B cell (primary cell): Measurements from ENCODE around the gene AASS. TPM values are rescaled to one million over a fixed set of nuclear protein-coding genes. Genes with fewer than 3 reads are reported as not detected.

Experiments used
- ATAC-seq: fragments of 200-7000 bp; cut with Tn5 transposase; one replicate; pipeline ENCODE4 v1.10.0; 2021; ENCODE audit warnings: low read depth, mild to moderate bottlenecking, moderate number of reproducible peaks, moderate library complexity
- CTCF ChIA-PET: fragments of 350-600 bp; sonication (Branson Sonifier 250); formaldehyde crosslinking; loops from one replicate; lab custom pipeline; 2021; ENCODE audit warnings: antibody characterized with exemption, inconsistent platforms; lab: Charles Lee
- POLR2A ChIA-PET: fragments of 350-600 bp; sonication (Branson Sonifier 250); formaldehyde crosslinking; loops from one replicate; lab custom pipeline; 2021; ENCODE audit warnings: antibody characterized with exemption; lab: Charles Lee
- DNase-seq: peaks from one replicate; pipeline ENCODE4 v3.0.0; 2013
- H2AFZ ChIP-seq: 2 replicates; pipeline ENCODE4 v1.6.1; 2012; ENCODE audit warnings: mild to moderate bottlenecking, low read depth, low read length; ENCODE audit not compliant: insufficient read depth, poor library complexity, severe bottlenecking
- H3K27ac ChIP-seq, 2 donors: 1 replicate in 1 of 2; 2 replicates in 1 of 2; pipeline ENCODE4 v1.5.1; 2012 to 2013; ENCODE audit warnings: low read length in 2 of 2, mild to moderate bottlenecking in 2 of 2, moderate library complexity in 1 of 2
- H3K27me3 ChIP-seq, 4 experiments: fragments of 200-600 bp in 1 of 4; sonication (generic) in 1 of 4; replicated peaks in 1 of 4; 1 replicate in 2 of 4; 2 replicates in 2 of 4; pipeline versions ENCODE4 v1.6.1 to v1.7.0; 2013 to 2016; ENCODE audit warnings: low read length in 3 of 4, mild to moderate bottlenecking in 2 of 4, mixed read lengths in 1 of 4, moderate library complexity in 1 of 4; ENCODE audit not compliant: insufficient read depth in 4 of 4, control insufficient read depth in 3 of 4; ENCODE audit errors: control extremely low read depth in 1 of 4
- H3K36me3 ChIP-seq, 2 experiments: replicated peaks in 1 of 2; 1 replicate in 1 of 2; 2 replicates in 1 of 2; pipeline versions ENCODE4 v1.6.1 to v1.7.1; 2013; ENCODE audit warnings: low read length in 1 of 2; ENCODE audit not compliant: insufficient read depth in 2 of 2, control insufficient read depth in 1 of 2; ENCODE audit errors: control extremely low read depth in 1 of 2, extremely low read depth in 1 of 2
- H3K4me1 ChIP-seq, 2 donors: fragments of 200-600 bp in 1 of 2; sonication (generic) in 1 of 2; 1 replicate in 1 of 2; 2 replicates in 1 of 2; pipeline versions ENCODE4 v1.5.1 to v1.6.1; 2013 to 2017; ENCODE audit warnings: low read length in 2 of 2; ENCODE audit not compliant: control insufficient read depth in 2 of 2, insufficient read depth in 2 of 2
- H3K4me2 ChIP-seq: replicated peaks from 2 replicates; pipeline ENCODE3; 2012; ENCODE audit warnings: mild to moderate bottlenecking, low read depth, low read length; ENCODE audit not compliant: poor library complexity, severe bottlenecking
- H3K4me3 ChIP-seq, 5 experiments: fragments of 200-600 bp in 1 of 5; sonication (generic) in 1 of 5; 1 replicate in 3 of 5; 2 replicates in 2 of 5; pipeline versions ENCODE4 v1.5.1 to v1.7.0; 2011 to 2016; ENCODE audit warnings: low read length in 4 of 5, mild to moderate bottlenecking in 4 of 5, low read depth in 2 of 5, control low read depth in 1 of 5, moderate library complexity in 1 of 5; ENCODE audit not compliant: insufficient read depth in 1 of 5; ENCODE audit errors: control extremely low read depth in 1 of 5, extremely low read depth in 1 of 5
- H3K79me2 ChIP-seq: fragments of 200-600 bp; sonication (generic); one replicate; pipeline ENCODE4 v1.6.0; 2016; ENCODE audit warnings: low read length; ENCODE audit not compliant: control insufficient read depth, insufficient read depth
- H3K9ac ChIP-seq: fragments of 200-600 bp; sonication (generic); 2 replicates; pipeline ENCODE4 v1.6.1; 2017; ENCODE audit warnings: mild to moderate bottlenecking, low read length, moderate library complexity
- H3K9me3 ChIP-seq, 3 donors: one replicate each; pipeline versions ENCODE4 v1.6.1 to v1.7.1; 2013; ENCODE audit warnings: low read length in 2 of 3; ENCODE audit not compliant: control insufficient read depth in 2 of 3, insufficient read depth in 1 of 3; ENCODE audit errors: control extremely low read depth in 1 of 3
- H4K20me1 ChIP-seq: 2 replicates; pipeline ENCODE4 v1.6.0; 2012; ENCODE audit warnings: mild to moderate bottlenecking, low read length; ENCODE audit not compliant: insufficient read depth, control insufficient read depth, poor library complexity, severe bottlenecking
- H3K27ac Mint-ChIP-seq: one replicate; pipeline ENCODE4 v1.8.0; 2021; ENCODE audit warnings: mixed read lengths
- H3K27me3 Mint-ChIP-seq: one replicate; pipeline ENCODE4 v1.8.0; 2021; ENCODE audit warnings: mixed read lengths
- H3K4me1 Mint-ChIP-seq: one replicate; pipeline ENCODE4 v1.8.0; 2021; ENCODE audit warnings: mixed read lengths
- H3K4me3 Mint-ChIP-seq: one replicate; pipeline ENCODE4 v1.8.0; 2021; ENCODE audit warnings: mixed read lengths
- H3K9me3 Mint-ChIP-seq: one replicate; pipeline ENCODE4 v1.8.0; 2022; ENCODE audit warnings: mixed read lengths; ENCODE audit not compliant: insufficient read depth
- CTCF ChIP-seq: fragments of 200-600 bp; IDR thresholded peaks from one replicate; pipeline ENCODE4 v1.8.0; 2022; ENCODE audit warnings: antibody characterized with exemption, mild to moderate bottlenecking
- EZH2 ChIP-seq: IDR thresholded peaks from 2 replicates; pipeline ENCODE4 v1.6.1; 2012; ENCODE audit warnings: borderline replicate concordance, low read depth, mild to moderate bottlenecking, moderate library complexity, low read length; ENCODE audit not compliant: insufficient read depth, poor library complexity, severe bottlenecking
- WGBS: methylation state at CpG from one replicate; pipeline ENCODE4 v1.1.5; 2013; ENCODE audit warnings: missing lambda C conversion rate; ENCODE audit not compliant: insufficient coverage; 5-methylcytosine and 5-hydroxymethylcytosine counted together
- intact Hi-C: fragments of 100-400 bp; cut with micrococcal nuclease; formaldehyde crosslinking; loops from one replicate; pipeline ENCODE4 v1.10.0; 2022
- polyA plus RNA-seq: library from polyadenylated mRNA; depleted of rRNA; stranded (reverse); fragments of >200 nt; gene quantifications from 2 replicates; pipeline ENCODE4 v1.2.3, GENCODE V29; 2012
- total RNA-seq, 2 donors: library from RNA; stranded (reverse); fragments of 120-200 nt in 1 of 2; gene quantifications; 1 replicate in 1 of 2; 2 replicates in 1 of 2; pipeline versions ENCODE4 v1.2.3 to v1.2.4, GENCODE V29; 2013 to 2022

AASS gene
- total and polyA plus RNA-seq, 2 donors (not counting 1 experiment from before 2014, with no cell fraction given) = 2.1 to 10.6 TPM

DNA sequence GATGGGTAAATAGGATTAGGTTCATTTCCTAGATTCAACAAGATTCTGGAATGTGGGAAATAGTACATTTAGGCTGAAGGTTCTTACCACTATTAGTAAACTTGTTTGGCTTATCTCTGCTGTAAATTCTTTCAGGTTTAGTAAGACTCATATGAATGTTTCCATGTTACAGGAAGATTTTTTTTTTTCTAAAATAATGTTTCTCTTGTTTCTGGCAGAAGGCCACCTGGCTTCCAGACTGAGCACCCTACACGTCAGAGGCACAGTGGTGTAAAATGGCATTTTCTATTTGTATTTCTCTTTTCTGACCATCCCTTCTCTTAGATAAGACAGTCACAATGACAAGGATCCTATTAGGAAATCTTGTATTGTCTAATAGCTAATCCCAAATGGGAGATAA lies 22.7 kb upstream of the AASS start:
- H3K27me3 ChIP-seq = no peaks in the 10 kb centered on the region
- Mint-ChIP-seq H3K27ac (no peak overlapping the region), H3K27me3 (peaks cover 4% of the 10 kb centered on the region), H3K4me1 (no peaks in the 10 kb centered on the region), H3K9me3 (no peaks in the 10 kb centered on the region), H3K4me3 (no peak overlapping the region)
- no peak for TF ChIP-seq CTCF
- TF ChIP-seq EZH2 = no peak
- ATAC-seq (no peak), DNase-seq (no peak)
- POLR2A ChIA-PET = no interaction called here
- no peak overlapping the region for H2AFZ ChIP-seq
- no peaks in the 10 kb centered on the region for H3K36me3 ChIP-seq
- H4K20me1 ChIP-seq = no peaks in the 10 kb centered on the region
- whole genome bisulfite sequencing = no CpG with 5 or more reads among the region's 1 CpG
- H3K9ac ChIP-seq = no peak overlapping the region
- H3K9me3 ChIP-seq = no peaks in the 10 kb centered on the region
- H3K4me3 ChIP-seq = no peak overlapping the region
- no peaks in the 10 kb centered on the region for H3K79me2 ChIP-seq
- no peak overlapping the region for H3K27ac ChIP-seq
- H3K4me2 ChIP-seq = no peak overlapping the region
- no peaks in the 10 kb centered on the region for H3K4me1 ChIP-seq
- intact Hi-C loops = no loop called here
- CTCF ChIA-PET = no interaction called here

- intact Hi-C loops = no loop called here
- Mint-ChIP-seq H3K4me3 (no peak overlapping the region), H3K9me3 (no peaks in the 10 kb centered on the region), H3K27me3 (peaks cover 4% of the 10 kb centered on the region), H3K4me1 (no peaks in the 10 kb centered on the region), H3K27ac (no peak overlapping the region)
- no peaks in the 10 kb centered on the region for H3K36me3 ChIP-seq
- no peaks in the 10 kb centered on the region for H3K27me3 ChIP-seq
- H3K4me3 ChIP-seq = no peak overlapping the region
- 100% methylated on average over 2 of the region's 3 CpGs for WGBS
- no peak for ATAC-seq
- no peak overlapping the region for H3K27ac ChIP-seq
- CTCF ChIA-PET = interaction anchor here (0.6 kb wide), 1 partner anchor 1294 kb away, joined by 3 read pairs; no protein-coding TSS in a partner anchor
- TF ChIP-seq EZH2 (no peak), CTCF (no peak)
- no peak overlapping the region for H3K9ac ChIP-seq
- H3K4me2 ChIP-seq = no peak overlapping the region
- no peak for DNase-seq
- POLR2A ChIA-PET = no interaction called here
- H3K9me3 ChIP-seq = no peaks in the 10 kb centered on the region
- no peaks in the 10 kb centered on the region for H4K20me1 ChIP-seq
- H3K4me1 ChIP-seq = no peaks in the 10 kb centered on the region
- H2AFZ ChIP-seq = no peak overlapping the region
- no peaks in the 10 kb centered on the region for H3K79me2 ChIP-seq
Observed at GRCh38 chr7:122166275-122166674, 22.2 kb upstream of the AASS start.
